Chondrocyte (in vitro differentiated cells): ENCODE measurements around the gene RNF213. TPM values are rescaled to one million over a fixed set of nuclear protein-coding genes. Genes with fewer than 3 reads are reported as not detected.

ENCODE experiments used
- DNase-seq: peaks from one replicate; pipeline ENCODE4 v3.0.0; 2021; ENCODE audit warnings: mixed read lengths, low spot score
- H3K27ac Mint-ChIP-seq: one replicate; pipeline ENCODE4 v1.8.0; 2021; ENCODE audit warnings: mild to moderate bottlenecking, moderate library complexity, mixed read lengths; ENCODE audit not compliant: unreplicated experiment
- H3K27me3 Mint-ChIP-seq: 2 replicates; pipeline ENCODE4 v1.8.0; 2021; ENCODE audit warnings: low read depth, mixed read lengths
- H3K36me3 Mint-ChIP-seq: 2 replicates; pipeline ENCODE4 v1.8.0; 2021; ENCODE audit warnings: low read depth, mixed read lengths
- H3K4me1 Mint-ChIP-seq: 2 replicates; pipeline ENCODE4 v1.8.0; 2021; ENCODE audit warnings: low read depth, mild to moderate bottlenecking, mixed read lengths
- H3K4me3 Mint-ChIP-seq: one replicate; pipeline ENCODE4 v1.8.0; 2021; ENCODE audit warnings: mild to moderate bottlenecking, moderate library complexity, mixed read lengths; ENCODE audit not compliant: unreplicated experiment
- H3K9me3 Mint-ChIP-seq: 2 replicates; pipeline ENCODE4 v1.8.0; 2021; ENCODE audit warnings: low read depth, mixed read lengths
- CTCF ChIP-seq: fragments of 200-600 bp; sonication (generic); IDR thresholded peaks from 2 replicates; pipeline ENCODE4 v1.5.0; 2021; ENCODE audit warnings: antibody characterized with exemption, mild to moderate bottlenecking, moderate library complexity
- total RNA-seq: library from RNA; stranded (reverse); gene quantifications from 3 replicates; pipeline ENCODE4 v1.2.1, GENCODE V29; 2021

Gene RNF213
- total RNA-seq, 1 donor from 2014 or later, result 73.2 TPM

GRCh38 chr17:80427366-80428282, 167.0 kb downstream of the RNF213 start:
- DNase-seq, result peak; percentile 89
- Mint-ChIP-seq H3K4me3 (no peak overlapping the region), H3K36me3 (peaks cover 2% of the 10 kb centered on the region)

DNA sequence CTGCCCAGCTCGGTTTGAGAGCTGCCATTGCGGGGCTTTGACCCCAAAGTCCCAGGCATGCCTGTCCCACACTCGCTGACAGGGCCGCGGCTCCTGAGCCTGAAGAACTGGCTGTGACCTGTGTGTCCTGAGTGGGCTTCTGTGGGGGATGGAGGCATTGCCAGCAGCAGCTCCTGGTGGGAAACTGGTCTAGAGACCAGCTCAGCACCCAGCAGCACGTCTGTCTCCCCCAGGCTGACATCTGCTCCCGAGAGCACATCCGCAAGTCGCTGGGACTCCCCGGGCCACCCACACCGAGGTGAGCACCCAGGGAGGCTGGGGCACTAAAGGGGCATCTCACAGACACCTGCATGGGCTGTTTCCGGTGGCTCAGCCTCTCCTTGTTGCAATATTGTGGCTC, 167.7 kb downstream of the RNF213 start:
- Mint-ChIP-seq H3K27ac (no peak overlapping the region), H3K4me3 (no peak overlapping the region), H3K4me1 (no peaks in the 10 kb centered on the region), H3K9me3 (no peaks in the 10 kb centered on the region), H3K27me3 (no peaks in the 10 kb centered on the region), H3K36me3 (peaks cover 2% of the 10 kb centered on the region)
- no peak for TF ChIP-seq CTCF
- DNase-seq, result no peak

More at GRCh38 chr17:80427366-80428282, 167.0 kb downstream of the RNF213 start:
- no peaks in the 10 kb centered on the region for H3K27me3 Mint-ChIP-seq
- no peaks in the 10 kb centered on the region for H3K9me3 Mint-ChIP-seq
- no peak for TF ChIP-seq CTCF
- H3K27ac Mint-ChIP-seq, result no peak overlapping the region
- no peaks in the 10 kb centered on the region for H3K4me1 Mint-ChIP-seq

- DNase-seq, result no peak
- TF ChIP-seq CTCF, result no peak
- H3K36me3 Mint-ChIP-seq, result peaks cover 2% of the 10 kb centered on the region
- no peak overlapping the region for H3K27ac Mint-ChIP-seq
- H3K9me3 Mint-ChIP-seq, result no peaks in the 10 kb centered on the region
- no peaks in the 10 kb centered on the region for H3K27me3 Mint-ChIP-seq
- H3K4me3 Mint-ChIP-seq, result no peak overlapping the region
- no peaks in the 10 kb centered on the region for H3K4me1 Mint-ChIP-seq
Measured at GRCh38 chr17:80428796-80429195, 168.1 kb downstream of the RNF213 start.

DNA sequence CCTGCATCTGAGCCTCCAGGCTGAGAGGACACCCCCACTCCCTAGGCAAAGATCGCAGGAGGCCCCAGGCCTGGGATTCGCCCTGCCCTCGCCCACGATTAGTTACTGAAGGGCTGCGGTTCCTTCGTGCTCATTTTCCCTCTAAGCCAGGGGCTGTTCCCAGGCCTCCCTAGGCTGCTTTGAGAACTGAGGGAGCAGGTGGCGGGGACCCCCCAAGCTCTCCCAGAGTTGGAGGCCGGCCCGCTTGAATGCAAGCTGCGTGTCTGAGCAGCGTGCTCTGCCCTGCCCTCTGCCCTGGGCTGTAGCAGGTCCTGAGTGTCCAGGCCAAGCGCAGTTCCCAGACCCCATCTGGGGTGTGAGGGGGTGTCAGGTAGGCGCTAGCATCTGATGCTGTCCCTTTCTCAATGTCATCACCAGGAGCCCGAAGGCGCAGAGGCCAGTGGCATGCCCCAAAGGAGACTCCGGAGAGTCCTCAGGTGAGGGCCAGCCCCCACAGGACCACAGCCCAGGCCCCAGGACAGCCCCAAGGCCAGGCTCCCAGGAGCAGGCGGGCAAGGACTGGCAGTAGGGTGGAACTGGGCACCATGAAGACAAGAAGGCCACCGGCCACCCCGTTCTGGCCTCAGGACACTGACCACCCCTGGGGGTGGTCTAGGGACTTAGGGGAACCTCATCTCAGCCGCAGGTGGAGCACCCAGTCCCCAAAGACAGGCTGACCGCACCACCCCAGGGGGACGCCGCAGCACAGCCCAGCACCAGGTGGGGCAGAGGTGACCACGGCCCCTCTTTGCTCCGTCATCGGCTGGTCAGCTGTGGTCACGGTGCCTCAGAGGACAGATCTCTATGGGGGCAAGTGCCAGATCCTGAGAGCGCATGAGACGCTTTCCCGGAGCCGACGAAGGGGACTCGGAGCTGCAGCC, 169.0 kb downstream of the RNF213 start:
- Mint-ChIP-seq H3K36me3 (peaks cover 2% of the 10 kb centered on the region), H3K27me3 (no peaks in the 10 kb centered on the region), H3K4me3 (no peak overlapping the region), H3K4me1 (no peaks in the 10 kb centered on the region), H3K27ac (no peak overlapping the region), H3K9me3 (no peaks in the 10 kb centered on the region)
- DNase-seq, result peak; percentile 82
- TF ChIP-seq CTCF, result no peak
